ENCODE data around the gene AKR1C8. TPM values are rescaled to one million over a fixed set of nuclear protein-coding genes. Genes with fewer than 3 reads are reported as not detected.
"Not testable (repeated sequence)": the region's sequence is repeated elsewhere in the genome, so short reads cannot be mapped to it uniquely, and the experiment has no call there.

AKR1C8 gene
- polyA plus RNA-seq, 1 donor from 2014 or later = 0.54 TPM

GRCh38 chr10:5143137-5143536, 41.8 kb downstream of the AKR1C8 start:
- H3K9me3 ChIP-seq (ENCODE audit: low read length) = no peaks in the 10 kb centered on the region
- H3K4me3 ChIP-seq (ENCODE audit: low read length) = no peak overlapping the region

GRCh38 chr10:5142199-5142598, 42.8 kb downstream of the AKR1C8 start:
- H4K20me1 ChIP-seq (ENCODE audit: insufficient read depth) = no peaks in the 10 kb centered on the region

More at GRCh38 chr10:5143137-5143536, 41.8 kb downstream of the AKR1C8 start:
- H2AFZ ChIP-seq (ENCODE audit: low read depth, low read length) = no peak overlapping the region
- TF ChIP-seq SMC3 (conservative IDR thresholded peaks at IDR 0.05; ENCODE audit: poor library complexity) (no peak), POLR2AphosphoS5 (IDR thresholded peaks at IDR 0.05) (no peak), REST (IDR thresholded peaks at IDR 0.05; ENCODE audit: borderline replicate concordance) (no peak)
- no peaks in the 10 kb centered on the region for H3K36me3 ChIP-seq (ENCODE audit: insufficient read depth, low read length)
- H4K20me1 ChIP-seq (ENCODE audit: insufficient read depth) = no peaks in the 10 kb centered on the region
- H3K27me3 ChIP-seq (ENCODE audit: insufficient read depth, low read depth, low read length) = no peaks in the 10 kb centered on the region
- no peak overlapping the region for H3K9ac ChIP-seq (ENCODE audit: low read length)
- no peaks in the 10 kb centered on the region for H3F3A ChIP-seq (ENCODE audit: insufficient read depth, low read length, poor library complexity, severe bottlenecking)
- no peaks in the 10 kb centered on the region for H3K9me2 ChIP-seq (ENCODE audit: insufficient read depth, low read length)
- no peak overlapping the region for H3K4me2 ChIP-seq (ENCODE audit: low read length)
- no peak overlapping the region for H3K27ac ChIP-seq (ENCODE audit: low read length)
- H3K79me2 ChIP-seq (replicated peaks; ENCODE audit: insufficient read depth, low read length) = no peaks in the 10 kb centered on the region

GRCh38 chr10:5137699-5138098, 47.3 kb downstream of the AKR1C8 start:
- not testable (repeated sequence) for H3K79me2 ChIP-seq (replicated peaks; ENCODE audit: insufficient read depth, low read length); H3K4me3 ChIP-seq (ENCODE audit: low read length); H3K27ac ChIP-seq (ENCODE audit: low read length); H3K36me3 ChIP-seq (ENCODE audit: insufficient read depth, low read length); H3K9ac ChIP-seq (ENCODE audit: low read length); H3K27me3 ChIP-seq (ENCODE audit: insufficient read depth, low read depth, low read length); H3F3A ChIP-seq (ENCODE audit: insufficient read depth, low read length, poor library complexity, severe bottlenecking); H4K20me1 ChIP-seq (ENCODE audit: insufficient read depth); H2AFZ ChIP-seq (ENCODE audit: low read depth, low read length); H3K4me2 ChIP-seq (ENCODE audit: low read length); H3K9me3 ChIP-seq (ENCODE audit: low read length); H3K9me2 ChIP-seq (ENCODE audit: insufficient read depth, low read length)

More at GRCh38 chr10:5142199-5142598, 42.8 kb downstream of the AKR1C8 start:
- no peaks in the 10 kb centered on the region for H3K79me2 ChIP-seq (replicated peaks; ENCODE audit: insufficient read depth, low read length)
- no peak overlapping the region for H3K9ac ChIP-seq (ENCODE audit: low read length)
- no peak overlapping the region for H3K4me3 ChIP-seq (ENCODE audit: low read length)
- TF ChIP-seq SMC3 (conservative IDR thresholded peaks at IDR 0.05; ENCODE audit: poor library complexity) (no peak), MXI1 (conservative IDR thresholded peaks at IDR 0.05; ENCODE audit: poor library complexity, severe bottlenecking) (no peak), EP300 (conservative IDR thresholded peaks at IDR 0.05; ENCODE audit: poor library complexity, severe bottlenecking) (no peak), TAF1 (IDR thresholded peaks at IDR 0.05; ENCODE audit: low read depth) (no peak), RAD21 (conservative IDR thresholded peaks at IDR 0.05) (no peak), CTCF (IDR thresholded peaks at IDR 0.05; ENCODE audit: poor library complexity, severe bottlenecking) (no peak)
- no peak overlapping the region for H3K4me2 ChIP-seq (ENCODE audit: low read length)
- no peak overlapping the region for H3K27ac ChIP-seq (ENCODE audit: low read length)
- no peaks in the 10 kb centered on the region for H3F3A ChIP-seq (ENCODE audit: insufficient read depth, low read length, poor library complexity, severe bottlenecking)
- H2AFZ ChIP-seq (ENCODE audit: low read depth, low read length) = no peak overlapping the region
- H3K36me3 ChIP-seq (ENCODE audit: insufficient read depth, low read length) = no peaks in the 10 kb centered on the region
- no peaks in the 10 kb centered on the region for H3K27me3 ChIP-seq (ENCODE audit: insufficient read depth, low read depth, low read length)
- H3K9me2 ChIP-seq (ENCODE audit: insufficient read depth, low read length) = no peaks in the 10 kb centered on the region
- no peaks in the 10 kb centered on the region for H3K9me3 ChIP-seq (ENCODE audit: low read length)
